ENCODE results near the gene OSBPL5. TPM values are rescaled to one million over a fixed set of nuclear protein-coding genes. Genes with fewer than 3 reads are reported as not detected.
"Not testable (repeated sequence)": the region's sequence is repeated elsewhere in the genome, so short reads cannot be mapped to it uniquely, and the experiment has no call there.

The OSBPL5 gene
- total and polyA plus RNA-seq, 4 experiments from 2014 or later, result 0.75 to 5.2 (median 2.9) TPM

GRCh38 chr11:3120071-3120792 lies 44.9 kb downstream of the OSBPL5 start:
- peaks cover 0 to 4% (median 2%) of the 10 kb centered on the region in 8 donors for H3K9me3 Mint-ChIP-seq
- POLR2A ChIA-PET (ENCODE audit: partially characterized antibody), result no interaction called here
- H3K4me3 ChIP-seq (ENCODE audit: low read length in 2 of 2), result no peak overlapping the region

GRCh38 chr11:3119141-3119821 lies 45.8 kb downstream of the OSBPL5 start:
- H3K9me3 Mint-ChIP-seq, result peaks cover 0 to 10% (median 7%) of the 10 kb centered on the region in 8 donors
- ChIA-PET CTCF (ENCODE audit: partially characterized antibody) (no interaction called here), POLR2A (ENCODE audit: partially characterized antibody) (no interaction called here)
- no peaks in the 10 kb centered on the region for H3K27me3 Mint-ChIP-seq
- Histone ChIP-seq H3K27ac (ENCODE audit: low read depth, low read length) (no peak overlapping the region), H3K9me3 (ENCODE audit: control insufficient read depth in 1 of 2, low read length in 2 of 2) (no peaks in the 10 kb centered on the region), H3K4me3 (ENCODE audit: low read length in 2 of 2) (no peak overlapping the region), H3K27me3 (ENCODE audit: insufficient read depth, low read length) (no peaks in the 10 kb centered on the region), H3K4me1 (ENCODE audit: insufficient read depth, low read length) (no peaks in the 10 kb centered on the region), H3K36me3 (ENCODE audit: insufficient read depth, low read length) (no peaks in the 10 kb centered on the region)
- peaks cover 5 to 8% of the 10 kb centered on the region in 2 donors for H3K36me3 Mint-ChIP-seq
- no peak overlapping the region for H3K27ac Mint-ChIP-seq
- no peak for DNase-seq
- intact Hi-C loops (cut with micrococcal nuclease), result no loop called here
- H3K4me3 Mint-ChIP-seq, result no peak overlapping the region
- no peaks in the 10 kb centered on the region for H3K4me1 Mint-ChIP-seq

More at GRCh38 chr11:3120071-3120792, 44.9 kb downstream of the OSBPL5 start:
- peaks cover 3% of the 10 kb centered on the region in 2 donors for H3K36me3 Mint-ChIP-seq
- CTCF ChIA-PET (ENCODE audit: partially characterized antibody), result no interaction called here
- no peaks in the 10 kb centered on the region for H3K27me3 ChIP-seq (ENCODE audit: insufficient read depth, low read length)
- intact Hi-C loops (cut with micrococcal nuclease), result no loop called here
- no peaks in the 10 kb centered on the region for H3K27me3 Mint-ChIP-seq
- no peaks in the 10 kb centered on the region for H3K4me1 ChIP-seq (ENCODE audit: insufficient read depth, low read length)
- no peak for DNase-seq
- no peaks in the 10 kb centered on the region for H3K9me3 ChIP-seq (ENCODE audit: control insufficient read depth in 1 of 2, low read length in 2 of 2)
- no peak overlapping the region for H3K27ac ChIP-seq (ENCODE audit: low read depth, low read length)
- H3K27ac Mint-ChIP-seq, result no peak overlapping the region
- no peaks in the 10 kb centered on the region for H3K4me1 Mint-ChIP-seq
- H3K36me3 ChIP-seq (ENCODE audit: insufficient read depth, low read length), result no peaks in the 10 kb centered on the region
- no peak overlapping the region for H3K4me3 Mint-ChIP-seq

- Mint-ChIP-seq H3K4me1 (no peaks in the 10 kb centered on the region), H3K27ac (no peak overlapping the region), H3K9me3 (peaks cover 0 to 21% (median 11%) of the 10 kb centered on the region in 8 donors), H3K36me3 (peaks cover 9 to 13% of the 10 kb centered on the region in 2 donors), H3K27me3 (peaks cover 0 to 2% of the 10 kb centered on the region in 2 donors), H3K4me3 (no peak overlapping the region)
- H3K4me3 ChIP-seq (ENCODE audit: low read length in 2 of 2), result no peak overlapping the region
- H3K4me1 ChIP-seq (ENCODE audit: insufficient read depth, low read length), result no peaks in the 10 kb centered on the region
- no peak overlapping the region for H3K27ac ChIP-seq (ENCODE audit: low read depth, low read length)
- ChIA-PET CTCF (ENCODE audit: partially characterized antibody) (no interaction called here), POLR2A (ENCODE audit: partially characterized antibody) (no interaction called here)
- intact Hi-C loops (cut with micrococcal nuclease), result no loop called here
- H3K36me3 ChIP-seq (ENCODE audit: insufficient read depth, low read length), result no peaks in the 10 kb centered on the region
- DNase-seq, result no peak
- no peaks in the 10 kb centered on the region for H3K9me3 ChIP-seq (ENCODE audit: control insufficient read depth in 1 of 2, low read length in 2 of 2)
- no peaks in the 10 kb centered on the region for H3K27me3 ChIP-seq (ENCODE audit: insufficient read depth, low read length)
Observed at GRCh38 chr11:3115321-3115720, 49.8 kb downstream of the OSBPL5 start.

GRCh38 chr11:3113661-3114060 lies 51.4 kb downstream of the OSBPL5 start:
- POLR2A ChIA-PET (ENCODE audit: partially characterized antibody); H3K4me3 Mint-ChIP-seq; H3K27ac ChIP-seq (ENCODE audit: low read depth, low read length); H3K27me3 Mint-ChIP-seq; DNase-seq; H3K4me1 ChIP-seq (ENCODE audit: insufficient read depth, low read length); H3K36me3 ChIP-seq (ENCODE audit: insufficient read depth, low read length); H3K27me3 ChIP-seq (ENCODE audit: insufficient read depth, low read length); H3K4me1 Mint-ChIP-seq; H3K4me3 ChIP-seq (ENCODE audit: low read length in 2 of 2); CTCF ChIA-PET (ENCODE audit: partially characterized antibody); intact Hi-C loops (cut with micrococcal nuclease); H3K9me3 ChIP-seq (ENCODE audit: control insufficient read depth in 1 of 2, low read length in 2 of 2); H3K27ac Mint-ChIP-seq: not testable (repeated sequence)
- peaks cover 0 to 21% (median 11%) of the 10 kb centered on the region in 8 donors for H3K9me3 Mint-ChIP-seq
- peaks cover 9 to 13% of the 10 kb centered on the region in 2 donors for H3K36me3 Mint-ChIP-seq

- no peaks in the 10 kb centered on the region for H3K4me1 Mint-ChIP-seq
- H3K4me3 ChIP-seq (ENCODE audit: low read length in 2 of 2), result no peak overlapping the region
- H3K4me3 Mint-ChIP-seq, result no peak overlapping the region
- H3K27me3 Mint-ChIP-seq, result peaks cover 0 to 2% of the 10 kb centered on the region in 2 donors
- H3K36me3 ChIP-seq (ENCODE audit: insufficient read depth, low read length), result no peaks in the 10 kb centered on the region
- no peak for DNase-seq
- POLR2A ChIA-PET (ENCODE audit: partially characterized antibody), result no interaction called here
- CTCF ChIA-PET (ENCODE audit: partially characterized antibody), result no interaction called here
- intact Hi-C loops (cut with micrococcal nuclease), result no loop called here
- H3K27ac ChIP-seq (ENCODE audit: low read depth, low read length), result no peak overlapping the region
- no peaks in the 10 kb centered on the region for H3K4me1 ChIP-seq (ENCODE audit: insufficient read depth, low read length)
- H3K27ac Mint-ChIP-seq, result no peak overlapping the region
- H3K36me3 Mint-ChIP-seq, result peaks cover 5 to 13% of the 10 kb centered on the region in 2 donors
- H3K27me3 ChIP-seq (ENCODE audit: insufficient read depth, low read length), result no peaks in the 10 kb centered on the region
- peaks cover 0 to 21% (median 11%) of the 10 kb centered on the region in 8 donors for H3K9me3 Mint-ChIP-seq
- H3K9me3 ChIP-seq (ENCODE audit: control insufficient read depth in 1 of 2, low read length in 2 of 2), result no peaks in the 10 kb centered on the region
Observed at GRCh38 chr11:3111919-3112690, 53.0 kb downstream of the OSBPL5 start.

GRCh38 chr11:3111466-3111865 lies 53.6 kb downstream of the OSBPL5 start:
- CTCF ChIA-PET (ENCODE audit: partially characterized antibody), result no interaction called here
- intact Hi-C loops (cut with micrococcal nuclease), result no loop called here

More at GRCh38 chr11:3111466-3111865, 53.6 kb downstream of the OSBPL5 start:
- no peak overlapping the region for H3K4me3 Mint-ChIP-seq
- no peak for DNase-seq
- POLR2A ChIA-PET (ENCODE audit: partially characterized antibody), result no interaction called here
- H3K36me3 Mint-ChIP-seq, result peaks cover 5 to 13% of the 10 kb centered on the region in 2 donors
- no peak overlapping the region for H3K27ac Mint-ChIP-seq
- H3K4me1 Mint-ChIP-seq, result no peaks in the 10 kb centered on the region
- H3K27ac ChIP-seq (ENCODE audit: low read depth, low read length), result no peak overlapping the region
- no peaks in the 10 kb centered on the region for H3K27me3 ChIP-seq (ENCODE audit: insufficient read depth, low read length)
- no peaks in the 10 kb centered on the region for H3K4me1 ChIP-seq (ENCODE audit: insufficient read depth, low read length)
- H3K9me3 Mint-ChIP-seq, result peaks cover 0 to 21% (median 11%) of the 10 kb centered on the region in 8 donors
- no peaks in the 10 kb centered on the region for H3K9me3 ChIP-seq (ENCODE audit: control insufficient read depth in 1 of 2, low read length in 2 of 2)
- no peak overlapping the region for H3K4me3 ChIP-seq (ENCODE audit: low read length in 2 of 2)
- H3K36me3 ChIP-seq (ENCODE audit: insufficient read depth, low read length), result no peaks in the 10 kb centered on the region
- H3K27me3 Mint-ChIP-seq, result peaks cover 0 to 2% of the 10 kb centered on the region in 2 donors
